Measurements from ENCODE around the gene FZD7. TPM values are rescaled to one million over a fixed set of nuclear protein-coding genes. Genes with fewer than 3 reads are reported as not detected.

FZD7 gene
- total RNA-seq, 2 donors from 2014 or later: 16.1 to 26.1 TPM

- TF ChIP-seq CTCF (IDR thresholded peaks at IDR 0.05): no peak
- no peak for TF ChIP-seq POLR2AphosphoS5 (IDR thresholded peaks at IDR 0.05)
- TF ChIP-seq POLR2A (IDR thresholded peaks at IDR 0.05): no peak
- WGBS: 31% methylated on average over 11 of the region's 11 CpGs
- H3K9me3 ChIP-seq: no peaks in the 10 kb centered on the region
- peak; percentile 38 for DNase-seq (ENCODE audit: low spot score)
- H3K4me3 ChIP-seq: no peak overlapping the region
- intact Hi-C loops (cut with DNase I): no loop called here
- H3K27ac ChIP-seq: peak overlapping the region in 1 of 2 donors; percentile 57
- no peaks in the 10 kb centered on the region for H3K27me3 ChIP-seq (replicated peaks; ENCODE audit: insufficient read depth)
- no peaks in the 10 kb centered on the region for H3K4me1 ChIP-seq (replicated peaks)
- no peaks in the 10 kb centered on the region for H3K36me3 ChIP-seq
Measured at GRCh38 chr2:201996006-201996405, 37.6 kb upstream of the FZD7 start.

- H3K4me3 ChIP-seq: no peak overlapping the region
- intact Hi-C loops (cut with DNase I): no loop called here
- no peaks in the 10 kb centered on the region for H3K27me3 ChIP-seq (replicated peaks; ENCODE audit: insufficient read depth)
- DNase-seq (ENCODE audit: low spot score): peak; percentile 16
- H3K9me3 ChIP-seq: no peaks in the 10 kb centered on the region
- peak overlapping the region; percentile 28 to 57 for H3K27ac ChIP-seq
- TF ChIP-seq POLR2AphosphoS5 (IDR thresholded peaks at IDR 0.05) (peak; percentile 77), POLR2A (IDR thresholded peaks at IDR 0.05) (no peak)
- 28% methylated on average over 8 of the region's 8 CpGs for WGBS
- no peaks in the 10 kb centered on the region for H3K36me3 ChIP-seq
- no peaks in the 10 kb centered on the region for H3K4me1 ChIP-seq (replicated peaks)
Measured at GRCh38 chr2:201996679-201997314, 36.9 kb upstream of the FZD7 start.

- TF ChIP-seq POLR2A (IDR thresholded peaks at IDR 0.05) (no peak), CTCF (IDR thresholded peaks at IDR 0.05) (no peak), POLR2AphosphoS5 (IDR thresholded peaks at IDR 0.05) (no peak)
- H3K4me3 ChIP-seq: no peak overlapping the region
- DNase-seq (ENCODE audit: low spot score): no peak
- no peaks in the 10 kb centered on the region for H3K27me3 ChIP-seq (replicated peaks; ENCODE audit: insufficient read depth)
- WGBS: 81% methylated on average over 7 of the region's 7 CpGs
- no peaks in the 10 kb centered on the region for H3K36me3 ChIP-seq
- no peaks in the 10 kb centered on the region for H3K4me1 ChIP-seq (replicated peaks)
- intact Hi-C loops (cut with DNase I): no loop called here
- H3K9me3 ChIP-seq: no peaks in the 10 kb centered on the region
- no peak overlapping the region for H3K27ac ChIP-seq
Measured at GRCh38 chr2:201999279-201999678, 34.4 kb upstream of the FZD7 start.

- TF ChIP-seq CTCF (IDR thresholded peaks at IDR 0.05) (no peak), POLR2AphosphoS5 (IDR thresholded peaks at IDR 0.05) (no peak), POLR2A (IDR thresholded peaks at IDR 0.05) (no peak)
- H3K27me3 ChIP-seq (replicated peaks; ENCODE audit: insufficient read depth): no peaks in the 10 kb centered on the region
- intact Hi-C loops (cut with DNase I): no loop called here
- H3K27ac ChIP-seq: no peak overlapping the region
- no peaks in the 10 kb centered on the region for H3K9me3 ChIP-seq
- 76% methylated on average over 2 of the region's 2 CpGs for WGBS
- no peak for DNase-seq (ENCODE audit: low spot score)
- no peak overlapping the region for H3K4me3 ChIP-seq
- no peaks in the 10 kb centered on the region for H3K4me1 ChIP-seq (replicated peaks)
- no peaks in the 10 kb centered on the region for H3K36me3 ChIP-seq
Measured at GRCh38 chr2:202001826-202002225, 31.8 kb upstream of the FZD7 start.

GRCh38 chr2:202002381-202002780 lies 31.3 kb upstream of the FZD7 start:
- no peak for TF ChIP-seq POLR2AphosphoS5 (IDR thresholded peaks at IDR 0.05)
- TF ChIP-seq POLR2A (IDR thresholded peaks at IDR 0.05): no peak
- no peak for TF ChIP-seq CTCF (IDR thresholded peaks at IDR 0.05)
- no peak for DNase-seq (ENCODE audit: low spot score)
- no peak overlapping the region for H3K4me3 ChIP-seq
- H3K4me1 ChIP-seq (replicated peaks): no peaks in the 10 kb centered on the region
- H3K9me3 ChIP-seq: no peaks in the 10 kb centered on the region
- intact Hi-C loops (cut with DNase I): no loop called here
- no peaks in the 10 kb centered on the region for H3K27me3 ChIP-seq (replicated peaks; ENCODE audit: insufficient read depth)
- H3K36me3 ChIP-seq: no peaks in the 10 kb centered on the region
- WGBS: 93% methylated on average over 6 of the region's 6 CpGs
- H3K27ac ChIP-seq: no peak overlapping the region
